IMR-90 (cell line): ENCODE results near the gene NDEL1.

Source experiments
- CHD1 ChIP-seq: IDR thresholded peaks from 2 replicates; pipeline ENCODE4 v1.6.1; 2012; ENCODE audit warnings: low read depth, low read length, improper control_type of control experiment
- MXI1 ChIP-seq: IDR thresholded peaks from 2 replicates; pipeline ENCODE4 v1.6.1; 2012; ENCODE audit warnings: low read depth, mild to moderate bottlenecking, low read length, moderate library complexity, borderline replicate concordance
- POLR2A ChIP-seq: IDR thresholded peaks from 2 replicates; pipeline ENCODE4 v1.6.1; 2012; ENCODE audit warnings: mild to moderate bottlenecking, low read depth, low read length
- TF ChIP-seq, protein P1 (sequence below): conservative IDR thresholded peaks from 2 replicates; pipeline ENCODE4 v1.5.1; 2012; ENCODE audit warnings: mild to moderate bottlenecking, low read depth, low read length, improper control_type of control experiment

DNA sequence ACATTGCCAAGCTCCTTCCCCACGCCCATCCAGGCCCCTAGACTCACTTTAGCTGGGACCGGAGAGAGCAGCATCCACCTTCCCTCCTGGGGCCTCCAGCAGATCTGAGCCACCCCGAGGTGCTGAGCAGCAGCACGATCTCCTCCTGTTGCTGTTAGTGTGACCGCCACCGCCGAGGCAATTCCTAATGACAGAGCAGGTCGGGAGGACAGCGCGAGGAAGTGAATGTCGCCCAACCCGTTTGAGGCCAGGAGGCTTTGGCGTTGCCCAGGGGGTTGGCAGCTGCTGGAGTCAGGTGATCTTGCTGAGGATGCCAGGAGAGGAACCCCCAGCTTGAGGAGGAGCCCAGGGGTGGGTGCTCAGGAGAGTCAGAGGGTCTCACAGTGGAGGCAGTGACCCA is 38.0 kb upstream of the NDEL1 start, which contains the start of gene RNF222:
- no peak for TF ChIP-seq POLR2A
- TF ChIP-seq, protein P1, sequence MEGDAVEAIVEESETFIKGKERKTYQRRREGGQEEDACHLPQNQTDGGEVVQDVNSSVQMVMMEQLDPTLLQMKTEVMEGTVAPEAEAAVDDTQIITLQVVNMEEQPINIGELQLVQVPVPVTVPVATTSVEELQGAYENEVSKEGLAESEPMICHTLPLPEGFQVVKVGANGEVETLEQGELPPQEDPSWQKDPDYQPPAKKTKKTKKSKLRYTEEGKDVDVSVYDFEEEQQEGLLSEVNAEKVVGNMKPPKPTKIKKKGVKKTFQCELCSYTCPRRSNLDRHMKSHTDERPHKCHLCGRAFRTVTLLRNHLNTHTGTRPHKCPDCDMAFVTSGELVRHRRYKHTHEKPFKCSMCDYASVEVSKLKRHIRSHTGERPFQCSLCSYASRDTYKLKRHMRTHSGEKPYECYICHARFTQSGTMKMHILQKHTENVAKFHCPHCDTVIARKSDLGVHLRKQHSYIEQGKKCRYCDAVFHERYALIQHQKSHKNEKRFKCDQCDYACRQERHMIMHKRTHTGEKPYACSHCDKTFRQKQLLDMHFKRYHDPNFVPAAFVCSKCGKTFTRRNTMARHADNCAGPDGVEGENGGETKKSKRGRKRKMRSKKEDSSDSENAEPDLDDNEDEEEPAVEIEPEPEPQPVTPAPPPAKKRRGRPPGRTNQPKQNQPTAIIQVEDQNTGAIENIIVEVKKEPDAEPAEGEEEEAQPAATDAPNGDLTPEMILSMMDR, result no peak
- TF ChIP-seq CHD1, result no peak
- TF ChIP-seq MXI1, result no peak
